Measurements from ENCODE around the gene STAG3.
"Not testable (repeated sequence)": the region's sequence is repeated elsewhere in the genome, so short reads cannot be mapped to it uniquely, and the experiment has no call there.

STAG3 gene, protein sequence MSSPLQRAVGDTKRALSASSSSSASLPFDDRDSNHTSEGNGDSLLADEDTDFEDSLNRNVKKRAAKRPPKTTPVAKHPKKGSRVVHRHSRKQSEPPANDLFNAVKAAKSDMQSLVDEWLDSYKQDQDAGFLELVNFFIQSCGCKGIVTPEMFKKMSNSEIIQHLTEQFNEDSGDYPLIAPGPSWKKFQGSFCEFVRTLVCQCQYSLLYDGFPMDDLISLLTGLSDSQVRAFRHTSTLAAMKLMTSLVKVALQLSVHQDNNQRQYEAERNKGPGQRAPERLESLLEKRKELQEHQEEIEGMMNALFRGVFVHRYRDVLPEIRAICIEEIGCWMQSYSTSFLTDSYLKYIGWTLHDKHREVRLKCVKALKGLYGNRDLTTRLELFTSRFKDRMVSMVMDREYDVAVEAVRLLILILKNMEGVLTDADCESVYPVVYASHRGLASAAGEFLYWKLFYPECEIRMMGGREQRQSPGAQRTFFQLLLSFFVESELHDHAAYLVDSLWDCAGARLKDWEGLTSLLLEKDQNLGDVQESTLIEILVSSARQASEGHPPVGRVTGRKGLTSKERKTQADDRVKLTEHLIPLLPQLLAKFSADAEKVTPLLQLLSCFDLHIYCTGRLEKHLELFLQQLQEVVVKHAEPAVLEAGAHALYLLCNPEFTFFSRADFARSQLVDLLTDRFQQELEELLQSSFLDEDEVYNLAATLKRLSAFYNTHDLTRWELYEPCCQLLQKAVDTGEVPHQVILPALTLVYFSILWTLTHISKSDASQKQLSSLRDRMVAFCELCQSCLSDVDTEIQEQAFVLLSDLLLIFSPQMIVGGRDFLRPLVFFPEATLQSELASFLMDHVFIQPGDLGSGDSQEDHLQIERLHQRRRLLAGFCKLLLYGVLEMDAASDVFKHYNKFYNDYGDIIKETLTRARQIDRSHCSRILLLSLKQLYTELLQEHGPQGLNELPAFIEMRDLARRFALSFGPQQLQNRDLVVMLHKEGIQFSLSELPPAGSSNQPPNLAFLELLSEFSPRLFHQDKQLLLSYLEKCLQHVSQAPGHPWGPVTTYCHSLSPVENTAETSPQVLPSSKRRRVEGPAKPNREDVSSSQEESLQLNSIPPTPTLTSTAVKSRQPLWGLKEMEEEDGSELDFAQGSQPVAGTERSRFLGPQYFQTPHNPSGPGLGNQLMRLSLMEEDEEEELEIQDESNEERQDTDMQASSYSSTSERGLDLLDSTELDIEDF

GRCh38 chr7:100177045-100178001, at the start of gene STAG3, which contains the start of gene GPC2:
Gene STAG3 (plus strand): TSS chr7:100177918. CDS start chr7:100180557, 2,639 bp downstream.
Gene GPC2 (minus strand): TSS chr7:100177381. CDS start chr7:100177199, 182 bp downstream.
- peak; percentile 93 to 98 for DNase-seq (ENCODE audit: low read depth in 2 of 2)

GRCh38 chr7:100128637-100128963, 49.1 kb upstream of the STAG3 start:
- no peak for DNase-seq (ENCODE audit: low read depth in 2 of 2)

DNA sequence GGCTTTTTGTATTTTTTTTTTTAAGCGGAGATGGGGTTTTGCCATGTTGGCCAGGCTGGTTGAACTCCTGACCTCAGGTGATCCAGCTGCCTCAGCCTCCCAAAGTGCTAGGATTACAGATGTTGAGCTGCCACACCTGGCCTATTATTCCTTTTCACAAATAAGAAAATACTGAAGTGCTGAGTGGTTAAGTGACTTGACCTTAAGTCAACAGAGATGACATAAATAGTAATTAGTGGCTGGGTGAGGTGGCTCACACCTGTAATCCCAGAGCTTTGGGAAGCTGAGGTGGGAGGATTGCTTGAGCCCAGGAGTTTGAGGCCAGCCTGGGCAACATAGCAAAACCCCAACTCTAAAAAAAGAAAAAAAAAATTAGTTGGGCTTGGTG, 47.5 kb upstream of the STAG3 start:
- DNase-seq (ENCODE audit: low read depth in 2 of 2): not testable (repeated sequence)

GRCh38 chr7:100130608-100131453, 46.9 kb upstream of the STAG3 start:
- peak; percentile 71 to 77 for DNase-seq (ENCODE audit: low read depth in 2 of 2)

DNA sequence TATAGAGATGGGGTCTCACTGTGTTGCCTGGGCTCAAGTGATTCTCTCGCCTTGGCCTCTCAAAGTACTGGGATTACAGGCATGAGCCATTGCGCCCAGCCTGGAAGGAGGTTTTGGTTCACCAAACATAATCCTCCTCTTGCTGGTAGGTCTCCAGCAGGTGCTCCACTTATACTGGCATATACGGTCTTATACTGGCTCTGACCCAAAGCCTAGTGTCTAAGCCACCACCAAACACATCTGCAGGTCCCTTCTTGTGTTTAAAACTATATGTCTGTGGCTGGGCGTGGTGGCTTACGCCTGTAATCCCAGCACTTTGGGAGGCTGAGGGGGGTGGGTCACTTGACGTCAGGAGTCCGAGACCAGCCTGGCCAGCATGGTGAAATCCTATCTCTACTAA, 45.6 kb upstream of the STAG3 start:
- no peak for DNase-seq (ENCODE audit: low read depth in 2 of 2)

GRCh38 chr7:100132697-100133151, 45.0 kb upstream of the STAG3 start:
- peak in 1 of 2 donors; percentile 50 for DNase-seq (ENCODE audit: low read depth in 2 of 2)

GRCh38 chr7:100137851-100138760, 39.6 kb upstream of the STAG3 start:
- no peak for DNase-seq (ENCODE audit: low read depth in 2 of 2)

DNA sequence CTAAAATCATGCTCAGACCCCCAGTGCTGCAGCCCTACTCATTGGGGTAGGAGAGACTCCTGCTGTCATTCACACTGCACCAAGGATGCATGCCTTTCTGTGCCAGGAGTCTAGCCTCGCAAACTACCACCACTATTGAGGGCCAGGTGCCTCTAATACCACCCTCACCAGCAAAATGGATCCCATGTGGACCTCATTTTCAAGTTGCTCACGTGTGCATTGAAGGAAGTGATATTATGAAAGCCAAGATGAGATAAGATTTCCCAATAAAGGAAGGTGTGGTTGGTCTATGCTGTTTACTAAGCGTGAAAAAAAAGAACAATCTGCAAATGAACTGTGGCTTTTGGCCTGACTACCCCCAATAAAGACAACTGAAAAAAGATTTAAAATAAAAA, 36.2 kb upstream of the STAG3 start:
- DNase-seq (ENCODE audit: low read depth in 2 of 2): no peak

DNA sequence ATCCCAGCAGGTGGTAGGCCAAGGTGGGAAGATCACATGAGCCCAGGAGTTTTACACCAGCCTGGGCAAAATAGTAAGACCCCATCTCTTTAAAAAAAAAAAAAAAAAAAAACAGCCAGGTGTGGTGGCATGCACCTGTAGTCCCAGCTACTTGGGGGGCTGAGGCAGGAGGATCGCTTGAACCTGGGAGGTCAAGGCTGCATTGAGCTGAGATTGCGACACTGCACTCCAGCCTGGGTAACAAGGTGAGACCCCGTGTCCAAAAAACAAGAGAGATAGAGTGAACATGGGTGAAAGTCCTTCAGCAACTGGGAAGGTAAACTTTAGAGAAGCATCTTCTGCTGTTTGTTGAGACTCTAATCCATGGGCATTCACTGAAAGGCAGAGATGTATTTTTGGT, 35.3 kb upstream of the STAG3 start:
- no peak for DNase-seq (ENCODE audit: low read depth in 2 of 2)

- DNase-seq (ENCODE audit: low read depth in 2 of 2): not testable (repeated sequence)
Observed at GRCh38 chr7:100146350-100146749, 31.4 kb upstream of the STAG3 start.

DNA sequence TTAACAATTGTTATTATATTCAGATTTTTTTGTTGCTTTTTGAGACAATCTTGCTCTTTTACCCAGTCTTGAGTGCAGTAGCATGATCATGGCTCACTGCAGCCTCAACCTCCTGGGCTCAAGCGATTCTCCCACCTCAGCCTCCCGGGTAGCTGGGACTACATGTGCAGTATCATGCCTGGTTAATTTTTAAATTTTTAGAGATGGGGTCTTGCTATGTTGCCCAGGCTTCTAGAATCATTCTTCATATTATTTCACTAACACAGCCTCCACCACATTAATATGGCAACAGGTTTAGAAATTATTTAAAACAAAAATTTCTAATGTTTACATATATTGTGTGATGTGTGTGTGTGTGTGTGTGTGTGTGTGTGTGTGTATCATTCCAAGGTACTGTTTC, 30.4 kb upstream of the STAG3 start:
- no peak for DNase-seq (ENCODE audit: low read depth in 2 of 2)

GRCh38 chr7:100148225-100148558, 29.5 kb upstream of the STAG3 start:
- no peak for DNase-seq (ENCODE audit: low read depth in 2 of 2)

GRCh38 chr7:100148559-100149328, 29.0 kb upstream of the STAG3 start, which contains the start of gene LAMTOR4:
Gene LAMTOR4 (plus strand): TSS chr7:100148918. CDS start chr7:100148973, 55 bp downstream.
- peak; percentile 95 to 97 for DNase-seq (ENCODE audit: low read depth in 2 of 2)

DNA sequence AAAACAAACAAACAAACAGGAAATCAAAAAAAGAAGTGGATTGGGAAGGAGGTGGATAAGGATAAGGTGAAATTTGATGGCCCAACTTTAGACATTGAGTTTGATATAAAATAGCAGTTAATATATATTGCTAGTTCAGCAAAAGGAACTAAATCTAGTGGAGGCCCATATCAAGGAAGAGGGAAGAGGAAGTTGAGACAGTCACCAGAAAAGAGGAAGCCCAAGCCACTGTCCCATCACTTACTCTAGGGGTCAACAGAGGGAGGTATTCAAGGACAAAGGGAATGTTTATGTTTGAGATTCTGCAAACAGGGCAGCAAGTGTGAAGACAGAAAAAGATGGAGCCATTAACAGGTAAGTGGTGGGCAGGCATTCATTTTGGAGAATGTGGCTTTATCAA, 25.3 kb upstream of the STAG3 start:
- DNase-seq (ENCODE audit: low read depth in 2 of 2): no peak

- DNase-seq (ENCODE audit: low read depth in 2 of 2): no peak
Observed at GRCh38 chr7:100152937-100153666, 24.6 kb upstream of the STAG3 start.

GRCh38 chr7:100153708-100154535, 23.8 kb upstream of the STAG3 start:
- DNase-seq (ENCODE audit: low read depth in 2 of 2): no peak

Measured in stimulated activated CD8-positive, alpha-beta memory T cell treated with anti-CD3 and anti-CD28 coated beads, Interleukin-2, amount 100 ng/mL, for 48 hours (primary cell).